DOHH2 (cell line): Measurements from ENCODE around the gene SENP1.

Source experiments
- H3F3A ChIP-seq: fragments of 200-600 bp; sonication (generic), shearing (Covaris generic); 2 replicates; pipeline ENCODE4 v1.6.0; 2016; ENCODE audit warnings: antibody characterized with exemption, mild to moderate bottlenecking; ENCODE audit not compliant: control insufficient read depth, insufficient read depth
- H3K27ac ChIP-seq: fragments of 200-600 bp; sonication (generic); 2 replicates; pipeline ENCODE4 v1.5.1; 2014; ENCODE audit warnings: low read depth, mild to moderate bottlenecking, low read length, moderate library complexity
- H3K27me3 ChIP-seq: fragments of 200-600 bp; sonication (generic); 2 replicates; pipeline ENCODE4 v1.6.1; 2014; ENCODE audit warnings: mild to moderate bottlenecking, low read length, mixed read lengths; ENCODE audit not compliant: control insufficient read depth
- H3K36me3 ChIP-seq: fragments of 200-600 bp; sonication (generic); 2 replicates; pipeline ENCODE4 v1.6.1; 2014; ENCODE audit warnings: mild to moderate bottlenecking, low read length, moderate library complexity, mixed read lengths; ENCODE audit not compliant: control insufficient read depth
- H3K4me1 ChIP-seq: fragments of 200-600 bp; sonication (generic); 2 replicates; pipeline ENCODE4 v1.6.1; 2014; ENCODE audit warnings: mild to moderate bottlenecking, low read length, mixed read lengths; ENCODE audit not compliant: control insufficient read depth
- H3K4me2 ChIP-seq: fragments of 200-600 bp; sonication (generic); 2 replicates; pipeline ENCODE4 v1.6.0; 2014; ENCODE audit warnings: mild to moderate bottlenecking, low read length, moderate library complexity
- H3K4me3 ChIP-seq: fragments of 200-600 bp; sonication (generic); 2 replicates; pipeline ENCODE4 v1.5.1; 2014; ENCODE audit warnings: mild to moderate bottlenecking, low read length, mixed read lengths
- H3K79me2 ChIP-seq: fragments of 200-600 bp; sonication (generic); 2 replicates; pipeline ENCODE4 v1.6.1; 2014; ENCODE audit warnings: mild to moderate bottlenecking, low read length, mixed read lengths; ENCODE audit not compliant: control insufficient read depth
- H3K9me2 ChIP-seq: fragments of 200-600 bp; sonication (generic); replicated peaks from 2 replicates; pipeline ENCODE4 v1.6.1; 2014; ENCODE audit warnings: mild to moderate bottlenecking, low read length, mixed read lengths; ENCODE audit not compliant: control insufficient read depth
- H3K9me3 ChIP-seq: fragments of 200-600 bp; sonication (generic); 2 replicates; pipeline ENCODE4 v1.6.1; 2014; ENCODE audit warnings: antibody characterized with exemption, low read length, mixed read lengths; ENCODE audit not compliant: control insufficient read depth, insufficient read depth
- H4K20me1 ChIP-seq: fragments of 200-600 bp; sonication (generic); 2 replicates; pipeline ENCODE4 v1.6.0; 2014; ENCODE audit warnings: low read depth, mild to moderate bottlenecking, antibody characterized with exemption, low read length, moderate library complexity; ENCODE audit not compliant: control insufficient read depth, insufficient read depth
- EZH2phosphoT487 ChIP-seq: fragments of 200-600 bp; sonication (generic); IDR thresholded peaks from 2 replicates; pipeline ENCODE4 v1.6.1; 2017; ENCODE audit warnings: borderline replicate concordance, mild to moderate bottlenecking, antibody characterized with exemption, low read length, moderate library complexity, mixed read lengths
- TF ChIP-seq, protein P1 (sequence below): fragments of 200-600 bp; sonication (generic); IDR thresholded peaks from one replicate; pipeline ENCODE4 v1.5.1; 2014; ENCODE audit warnings: antibody characterized with exemption, mild to moderate bottlenecking, low read depth, low read length; ENCODE audit not compliant: poor library complexity, severe bottlenecking

Gene SENP1

GRCh38 chr12:48067250-48067938 lies 38.5 kb downstream of the SENP1 start:
- Histone ChIP-seq H3K4me2 (no peak overlapping the region), H3K9me3 (no peaks in the 10 kb centered on the region), H3F3A (no peaks in the 10 kb centered on the region), H3K4me3 (no peak overlapping the region), H3K9me2 (no peaks in the 10 kb centered on the region), H3K36me3 (peaks cover 91% of the 10 kb centered on the region), H3K79me2 (no peaks in the 10 kb centered on the region), H3K4me1 (no peaks in the 10 kb centered on the region), H3K27me3 (no peaks in the 10 kb centered on the region), H4K20me1 (no peaks in the 10 kb centered on the region), H3K27ac (no peak overlapping the region)
- TF ChIP-seq EZH2phosphoT487, result no peak
- TF ChIP-seq, protein P1, sequence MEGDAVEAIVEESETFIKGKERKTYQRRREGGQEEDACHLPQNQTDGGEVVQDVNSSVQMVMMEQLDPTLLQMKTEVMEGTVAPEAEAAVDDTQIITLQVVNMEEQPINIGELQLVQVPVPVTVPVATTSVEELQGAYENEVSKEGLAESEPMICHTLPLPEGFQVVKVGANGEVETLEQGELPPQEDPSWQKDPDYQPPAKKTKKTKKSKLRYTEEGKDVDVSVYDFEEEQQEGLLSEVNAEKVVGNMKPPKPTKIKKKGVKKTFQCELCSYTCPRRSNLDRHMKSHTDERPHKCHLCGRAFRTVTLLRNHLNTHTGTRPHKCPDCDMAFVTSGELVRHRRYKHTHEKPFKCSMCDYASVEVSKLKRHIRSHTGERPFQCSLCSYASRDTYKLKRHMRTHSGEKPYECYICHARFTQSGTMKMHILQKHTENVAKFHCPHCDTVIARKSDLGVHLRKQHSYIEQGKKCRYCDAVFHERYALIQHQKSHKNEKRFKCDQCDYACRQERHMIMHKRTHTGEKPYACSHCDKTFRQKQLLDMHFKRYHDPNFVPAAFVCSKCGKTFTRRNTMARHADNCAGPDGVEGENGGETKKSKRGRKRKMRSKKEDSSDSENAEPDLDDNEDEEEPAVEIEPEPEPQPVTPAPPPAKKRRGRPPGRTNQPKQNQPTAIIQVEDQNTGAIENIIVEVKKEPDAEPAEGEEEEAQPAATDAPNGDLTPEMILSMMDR, result no peak

- TF ChIP-seq EZH2phosphoT487, result no peak
- TF ChIP-seq, protein P1, result no peak
- no peaks in the 10 kb centered on the region for H3K79me2 ChIP-seq
- H3F3A ChIP-seq, result peaks cover 3% of the 10 kb centered on the region; the same call in 1 of the 2 replicates
- H4K20me1 ChIP-seq, result no peaks in the 10 kb centered on the region
- peaks cover 94% of the 10 kb centered on the region for H3K36me3 ChIP-seq
- no peaks in the 10 kb centered on the region for H3K9me3 ChIP-seq
- no peaks in the 10 kb centered on the region for H3K9me2 ChIP-seq
- no peak overlapping the region for H3K4me3 ChIP-seq
- no peak overlapping the region for H3K4me2 ChIP-seq
- no peak overlapping the region for H3K27ac ChIP-seq
- H3K4me1 ChIP-seq, result no peaks in the 10 kb centered on the region
- no peaks in the 10 kb centered on the region for H3K27me3 ChIP-seq
Measured at GRCh38 chr12:48065041-48065440, 40.8 kb downstream of the SENP1 start.

DNA sequence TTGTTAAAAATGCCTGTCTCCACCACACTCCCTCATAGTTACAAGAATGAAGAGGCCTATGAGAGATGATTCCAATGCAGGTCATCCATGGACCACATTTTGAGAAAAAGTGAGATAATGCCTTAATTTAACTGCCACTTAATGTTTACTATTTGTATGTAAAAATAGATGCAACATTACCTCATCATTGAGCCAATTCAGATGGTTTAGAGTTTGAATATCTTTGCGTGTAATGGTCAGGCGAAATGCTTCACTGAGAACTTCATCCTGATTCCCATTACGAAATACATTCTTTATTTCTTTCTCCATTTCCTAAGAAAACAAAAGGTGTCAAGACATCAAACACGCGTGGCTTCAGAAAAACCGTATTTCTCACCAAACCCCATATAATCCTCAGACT lies 42.3 kb downstream of the SENP1 start:
- Histone ChIP-seq H3K4me1 (no peaks in the 10 kb centered on the region), H3K79me2 (no peaks in the 10 kb centered on the region), H3K9me2 (no peaks in the 10 kb centered on the region), H3K36me3 (peaks cover 97% of the 10 kb centered on the region), H3K27me3 (no peaks in the 10 kb centered on the region), H3K27ac (no peak overlapping the region), H3F3A (peaks cover 4% of the 10 kb centered on the region; the same call in 1 of the 2 replicates), H4K20me1 (no peaks in the 10 kb centered on the region), H3K4me3 (no peak overlapping the region), H3K4me2 (no peak overlapping the region), H3K9me3 (peaks cover 5% of the 10 kb centered on the region; the same call in 1 of the 2 replicates)
- TF ChIP-seq, protein P1, result no peak
- TF ChIP-seq EZH2phosphoT487, result no peak
